ENCODE data around the gene FAM135A.

FAM135A gene

DNA sequence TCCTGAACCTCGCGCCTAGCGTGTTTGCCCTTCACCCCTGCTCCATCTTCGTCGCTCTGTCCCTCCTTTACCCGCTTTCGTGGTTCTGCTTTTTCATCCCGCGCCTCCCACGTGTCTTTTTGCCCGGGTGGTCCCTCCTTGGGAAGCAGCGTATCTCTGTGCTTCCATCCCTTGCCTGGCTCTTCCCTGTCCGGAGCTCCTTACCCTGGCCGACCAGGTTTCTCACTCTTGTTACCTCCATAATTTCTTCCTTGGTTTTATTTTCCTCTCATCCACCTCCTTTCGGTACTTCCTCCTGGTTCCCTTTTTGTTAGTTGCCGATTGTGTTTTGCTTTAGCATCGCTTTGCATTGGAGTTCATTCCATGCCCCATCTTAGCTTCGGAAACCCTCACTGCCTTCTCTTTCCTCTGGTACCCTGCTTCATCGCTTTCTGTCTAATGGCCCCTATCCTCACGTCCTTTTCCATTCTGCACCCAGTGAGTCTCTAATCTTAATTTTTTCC lies 735 bp downstream of the FAM135A start:
- TF ChIP-seq, protein P1, sequence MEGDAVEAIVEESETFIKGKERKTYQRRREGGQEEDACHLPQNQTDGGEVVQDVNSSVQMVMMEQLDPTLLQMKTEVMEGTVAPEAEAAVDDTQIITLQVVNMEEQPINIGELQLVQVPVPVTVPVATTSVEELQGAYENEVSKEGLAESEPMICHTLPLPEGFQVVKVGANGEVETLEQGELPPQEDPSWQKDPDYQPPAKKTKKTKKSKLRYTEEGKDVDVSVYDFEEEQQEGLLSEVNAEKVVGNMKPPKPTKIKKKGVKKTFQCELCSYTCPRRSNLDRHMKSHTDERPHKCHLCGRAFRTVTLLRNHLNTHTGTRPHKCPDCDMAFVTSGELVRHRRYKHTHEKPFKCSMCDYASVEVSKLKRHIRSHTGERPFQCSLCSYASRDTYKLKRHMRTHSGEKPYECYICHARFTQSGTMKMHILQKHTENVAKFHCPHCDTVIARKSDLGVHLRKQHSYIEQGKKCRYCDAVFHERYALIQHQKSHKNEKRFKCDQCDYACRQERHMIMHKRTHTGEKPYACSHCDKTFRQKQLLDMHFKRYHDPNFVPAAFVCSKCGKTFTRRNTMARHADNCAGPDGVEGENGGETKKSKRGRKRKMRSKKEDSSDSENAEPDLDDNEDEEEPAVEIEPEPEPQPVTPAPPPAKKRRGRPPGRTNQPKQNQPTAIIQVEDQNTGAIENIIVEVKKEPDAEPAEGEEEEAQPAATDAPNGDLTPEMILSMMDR (IDR thresholded peaks at IDR 0.05; ENCODE audit: insufficient read depth, low read length, missing control alignments): no peak
- ChIA-PET CTCF (interaction anchor here (0.8 to 4.0 kb wide), 2 partner anchors 10 to 44 kb away, joined by 3 to 25 read pairs; no protein-coding TSS in a partner anchor), POLR2A (no interaction called here)
- peak overlapping the region; percentile 91 for H3K4me3 ChIP-seq (ENCODE audit: low read depth, low read length)
- no peak for DNase-seq (ENCODE audit: low read depth, low spot score)

DNA sequence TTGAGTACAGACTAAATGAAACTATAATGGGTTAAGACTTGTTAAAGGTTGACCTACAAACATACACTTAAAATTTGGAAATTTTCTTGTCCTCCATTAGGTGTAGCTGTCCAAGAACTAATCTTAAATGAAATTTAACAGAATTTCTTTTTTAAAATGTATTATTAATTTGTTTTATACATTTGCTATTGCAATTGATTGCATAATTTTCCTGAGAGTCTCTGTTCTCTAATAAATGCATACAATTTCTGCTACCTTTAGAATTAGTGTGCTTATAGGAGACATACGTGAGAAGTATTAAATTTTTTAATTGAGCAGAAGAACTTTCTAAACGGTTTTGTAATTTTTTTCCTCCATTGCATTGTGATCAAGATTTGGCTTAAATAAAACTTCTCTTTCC lies 1.5 kb downstream of the FAM135A start:
- POLR2A ChIA-PET: no interaction called here
- CTCF ChIA-PET: interaction anchor here (0.8 to 4.0 kb wide), 2 partner anchors 10 to 45 kb away, joined by 3 to 25 read pairs; no protein-coding TSS in a partner anchor

DNA sequence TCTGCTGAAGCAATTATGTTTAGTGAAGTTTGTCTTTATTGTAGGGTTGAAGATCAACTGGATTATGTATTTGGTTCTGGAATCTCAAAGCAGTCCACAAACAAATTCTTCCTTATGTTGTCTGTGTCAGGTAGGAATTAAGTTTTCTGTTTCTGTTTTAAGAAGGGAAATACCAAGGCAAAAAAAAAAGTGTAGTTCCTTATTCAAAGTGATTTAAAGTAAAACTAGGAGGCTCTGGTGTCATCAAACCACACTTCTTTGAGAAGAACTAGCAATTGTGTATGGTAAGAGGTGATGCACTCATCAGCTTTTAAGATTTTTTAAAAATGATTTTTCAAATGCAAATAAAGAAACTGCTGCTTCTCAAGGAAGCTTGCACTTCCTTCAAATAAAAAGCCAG lies 1.9 kb downstream of the FAM135A start:
- no peak for DNase-seq (ENCODE audit: low read depth, low spot score)
- POLR2A ChIA-PET: no interaction called here
- CTCF ChIA-PET: interaction anchor here (4.0 kb wide), 1 partner anchor 45 kb away, joined by 25 read pairs; no protein-coding TSS in a partner anchor
- H3K4me3 ChIP-seq (ENCODE audit: low read depth, low read length): no peak overlapping the region
- TF ChIP-seq, protein P1 (IDR thresholded peaks at IDR 0.05; ENCODE audit: insufficient read depth, low read length, missing control alignments): no peak

More for the DNA sequence above, 1.5 kb downstream of the FAM135A start:
- peak overlapping the region; percentile 91 for H3K4me3 ChIP-seq (ENCODE audit: low read depth, low read length)
- TF ChIP-seq, protein P1 (IDR thresholded peaks at IDR 0.05; ENCODE audit: insufficient read depth, low read length, missing control alignments): no peak
- DNase-seq (ENCODE audit: low read depth, low spot score): no peak

- DNase-seq (ENCODE audit: low read depth, low spot score): no peak
- H3K4me3 ChIP-seq (ENCODE audit: low read depth, low read length): no peak overlapping the region
- TF ChIP-seq, protein P1 (IDR thresholded peaks at IDR 0.05; ENCODE audit: insufficient read depth, low read length, missing control alignments): no peak
- ChIA-PET POLR2A (no interaction called here), CTCF (interaction anchor here (4.0 kb wide), 1 partner anchor 46 kb away, joined by 25 read pairs; no protein-coding TSS in a partner anchor)
Measured at GRCh38 chr6:70415660-70416059, 2.4 kb downstream of the FAM135A start.

DNA sequence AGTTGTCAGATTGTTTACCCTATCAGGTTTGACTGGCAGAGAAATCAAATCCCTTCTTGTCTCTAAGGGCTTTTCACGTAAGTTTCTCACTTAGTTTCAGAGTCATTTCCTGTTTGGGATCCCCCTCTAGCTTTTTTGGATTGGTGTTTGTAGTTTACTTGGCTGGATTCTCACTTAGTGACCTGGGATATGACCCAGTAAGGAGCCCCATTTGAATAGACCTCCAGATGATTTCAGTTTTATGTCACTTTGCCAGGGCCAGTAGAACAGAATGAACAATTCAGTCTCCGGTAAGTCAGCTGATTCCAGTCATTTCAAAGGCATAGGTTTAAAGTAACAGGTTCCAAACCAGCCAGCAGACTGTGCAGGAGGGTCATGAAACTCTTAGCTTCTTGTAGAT lies 8.2 kb downstream of the FAM135A start:
- no peak for DNase-seq (ENCODE audit: low read depth, low spot score)
- no peak overlapping the region for H3K4me3 ChIP-seq (ENCODE audit: low read depth, low read length)
- TF ChIP-seq, protein P1 (IDR thresholded peaks at IDR 0.05; ENCODE audit: insufficient read depth, low read length, missing control alignments): no peak
- ChIA-PET POLR2A (no interaction called here), CTCF (interaction anchor here (1.5 kb wide), 1 partner anchor 10 kb away, joined by 4 read pairs; no protein-coding TSS in a partner anchor)

DNA sequence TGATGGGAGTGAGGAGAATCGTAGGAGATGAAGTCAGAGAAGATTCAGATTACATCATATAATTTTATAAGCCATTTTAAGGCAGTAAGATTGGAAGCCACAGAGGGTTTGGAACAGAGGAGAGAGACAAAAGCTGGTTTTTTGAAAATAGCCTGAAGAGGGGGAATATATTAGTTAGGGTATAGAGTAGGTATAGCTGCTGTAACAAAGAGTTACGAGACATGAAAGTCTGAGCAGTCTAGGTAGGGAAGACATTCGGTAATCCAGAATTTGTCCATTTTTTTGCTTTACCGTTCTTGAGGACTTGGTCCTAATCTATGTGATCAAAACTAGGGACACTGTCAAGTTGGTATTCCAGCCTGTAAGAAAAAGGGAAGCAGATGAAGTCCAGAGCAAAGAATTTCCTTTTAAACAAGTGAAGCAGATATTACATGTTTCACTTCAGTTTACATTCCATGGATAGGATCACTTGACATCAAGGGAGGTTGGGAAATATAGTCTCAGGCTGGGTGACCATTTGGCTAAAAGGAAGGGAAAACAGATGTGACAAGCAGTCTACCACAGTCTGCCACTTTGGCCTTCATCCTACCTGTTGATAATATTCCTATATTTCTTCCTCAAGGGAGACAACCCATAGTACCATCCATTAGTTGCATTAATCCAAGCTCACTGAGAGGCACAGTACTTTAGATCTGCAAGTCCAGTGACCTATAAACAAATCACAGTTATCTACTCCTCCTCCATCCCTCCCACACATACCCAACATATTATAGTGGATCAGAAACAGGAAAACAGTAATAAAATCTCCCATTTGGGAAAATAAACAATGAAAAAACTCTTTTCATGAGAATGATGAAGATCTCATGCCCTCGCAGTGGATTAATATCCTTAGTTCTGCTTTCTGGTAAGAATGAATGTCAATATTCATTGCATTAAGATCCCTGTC lies 10.2 kb downstream of the FAM135A start:
- H3K4me3 ChIP-seq (ENCODE audit: low read depth, low read length): no peak overlapping the region
- CTCF ChIA-PET: no interaction called here
- TF ChIP-seq, protein P1 (IDR thresholded peaks at IDR 0.05; ENCODE audit: insufficient read depth, low read length, missing control alignments): no peak
- POLR2A ChIA-PET: no interaction called here
- DNase-seq (ENCODE audit: low read depth, low spot score): no peak

All from AG04449 (cell line).